IPS-20b (cell line): ENCODE measurements around the gene NEB.

Experiments
- H3K27ac ChIP-seq: one replicate; pipeline ENCODE4 v1.5.1; 2013; ENCODE audit warnings: low read length
- H3K27me3 ChIP-seq: 2 replicates; pipeline ENCODE4 v1.6.1; 2013; ENCODE audit warnings: mild to moderate bottlenecking, low read length, inconsistent platforms; ENCODE audit not compliant: insufficient read depth
- H3K36me3 ChIP-seq: 2 replicates; pipeline ENCODE4 v1.6.1; 2013; ENCODE audit warnings: low read depth, mild to moderate bottlenecking, inconsistent platforms, low read length, moderate library complexity; ENCODE audit not compliant: insufficient read depth
- H3K4me1 ChIP-seq: 2 replicates; pipeline ENCODE4 v1.6.1; 2013; ENCODE audit warnings: mild to moderate bottlenecking, control low read depth, inconsistent platforms, low read length, moderate library complexity; ENCODE audit not compliant: insufficient read depth
- H3K4me3 ChIP-seq: 2 replicates; pipeline ENCODE4 v1.5.1; 2013; ENCODE audit warnings: mild to moderate bottlenecking, low read length, inconsistent platforms
- H3K9ac ChIP-seq: 2 replicates; pipeline ENCODE4 v1.6.1; 2013; ENCODE audit warnings: low read depth, mild to moderate bottlenecking, inconsistent platforms, low read length, moderate library complexity
- H3K9me3 ChIP-seq: 2 replicates; pipeline ENCODE4 v1.6.1; 2013; ENCODE audit warnings: mild to moderate bottlenecking, low read depth, low read length, inconsistent platforms; ENCODE audit not compliant: insufficient read depth

The NEB gene

DNA sequence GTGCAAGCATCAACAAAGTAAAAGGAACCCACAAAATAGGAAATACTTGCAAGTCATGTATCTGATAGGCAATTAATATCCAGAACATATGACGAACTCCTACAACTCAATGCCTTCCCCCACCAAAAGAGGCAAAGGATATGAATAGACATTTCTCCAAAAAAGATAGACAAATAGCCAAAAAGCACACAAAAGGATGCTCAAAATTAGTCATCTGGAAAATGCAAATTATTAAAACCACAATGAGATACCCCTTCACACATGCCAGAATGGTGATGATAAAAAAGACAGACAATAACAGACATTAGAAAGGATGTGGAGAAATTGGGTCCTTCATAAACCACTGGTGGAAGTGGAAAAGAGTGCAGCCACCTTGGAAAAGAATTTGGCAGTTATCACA, 248.2 kb downstream of the NEB start:
- H3K9me3 ChIP-seq = no peaks in the 10 kb centered on the region
- H3K4me3 ChIP-seq = no peak overlapping the region
- no peaks in the 10 kb centered on the region for H3K27me3 ChIP-seq
- no peak overlapping the region for H3K27ac ChIP-seq
- H3K9ac ChIP-seq = no peak overlapping the region
- H3K4me1 ChIP-seq = no peaks in the 10 kb centered on the region
- H3K36me3 ChIP-seq = peaks cover 53% of the 10 kb centered on the region

DNA sequence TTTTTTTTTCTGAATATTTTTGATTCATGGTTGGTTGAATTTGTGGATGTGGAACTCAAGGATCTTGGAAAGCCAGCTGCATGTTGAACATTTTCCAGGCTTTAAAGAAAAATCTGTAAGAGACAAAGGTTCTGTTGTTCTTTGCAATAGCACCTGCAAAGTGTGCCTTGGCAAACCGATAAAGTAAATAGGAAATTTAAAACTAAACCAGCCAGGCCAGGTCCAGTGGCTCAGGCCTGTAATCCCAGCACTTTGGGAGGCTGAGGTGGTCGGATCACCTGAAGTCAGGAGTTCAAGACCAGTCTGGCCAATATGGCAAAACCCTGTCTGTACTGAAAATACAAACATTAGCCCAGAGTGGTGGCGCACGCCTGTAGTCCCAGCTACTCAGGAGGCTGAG, 250.2 kb downstream of the NEB start:
- no peak overlapping the region for H3K4me3 ChIP-seq
- H3K27ac ChIP-seq = no peak overlapping the region
- H3K9ac ChIP-seq = no peak overlapping the region
- H3K36me3 ChIP-seq = peaks cover 70% of the 10 kb centered on the region
- H3K9me3 ChIP-seq = no peaks in the 10 kb centered on the region
- no peaks in the 10 kb centered on the region for H3K4me1 ChIP-seq
- H3K27me3 ChIP-seq = no peaks in the 10 kb centered on the region

GRCh38 chr2:151483546-151483945, 250.7 kb downstream of the NEB start:
- no peaks in the 10 kb centered on the region for H3K27me3 ChIP-seq
- H3K9ac ChIP-seq = no peak overlapping the region
- no peaks in the 10 kb centered on the region for H3K4me1 ChIP-seq
- H3K9me3 ChIP-seq = no peaks in the 10 kb centered on the region
- H3K36me3 ChIP-seq = peaks cover 75% of the 10 kb centered on the region
- H3K27ac ChIP-seq = no peak overlapping the region
- H3K4me3 ChIP-seq = no peak overlapping the region

DNA sequence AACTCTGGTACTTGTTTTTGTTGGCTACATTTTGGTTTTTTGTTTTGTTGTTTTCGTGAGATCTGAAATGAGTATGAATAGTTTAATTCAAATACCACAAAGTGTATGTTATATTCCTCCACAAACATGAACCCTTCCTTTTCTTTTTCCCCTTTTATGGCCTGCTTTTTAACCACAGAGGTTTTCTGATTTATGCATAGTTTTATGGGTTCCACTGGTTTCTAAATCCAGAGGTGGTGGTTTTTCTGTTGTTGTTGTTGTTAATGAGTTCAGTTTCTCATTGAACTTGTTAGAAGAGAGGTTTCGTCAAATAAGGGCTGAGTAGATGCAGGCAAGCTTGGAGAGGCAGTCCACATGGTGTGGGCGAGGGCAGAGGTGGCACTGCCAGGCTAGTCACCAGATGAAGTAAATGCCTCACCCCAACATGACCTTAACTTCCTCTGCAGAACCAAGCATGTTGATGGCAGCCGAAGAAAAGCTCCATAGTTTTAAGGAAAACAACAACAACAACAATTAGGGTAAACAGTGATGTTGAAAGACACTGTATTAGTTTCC, 252.0 kb downstream of the NEB start:
- Histone ChIP-seq H3K4me3 (no peak overlapping the region), H3K27ac (no peak overlapping the region), H3K36me3 (peaks cover 86% of the 10 kb centered on the region), H3K27me3 (no peaks in the 10 kb centered on the region), H3K9me3 (no peaks in the 10 kb centered on the region), H3K9ac (no peak overlapping the region), H3K4me1 (no peaks in the 10 kb centered on the region)

GRCh38 chr2:151481744-151482143, 252.5 kb downstream of the NEB start:
- peaks cover 91% of the 10 kb centered on the region for H3K36me3 ChIP-seq
- H3K4me1 ChIP-seq = no peaks in the 10 kb centered on the region
- no peak overlapping the region for H3K4me3 ChIP-seq
- H3K27ac ChIP-seq = no peak overlapping the region
- no peaks in the 10 kb centered on the region for H3K9me3 ChIP-seq
- no peaks in the 10 kb centered on the region for H3K27me3 ChIP-seq
- no peak overlapping the region for H3K9ac ChIP-seq

DNA sequence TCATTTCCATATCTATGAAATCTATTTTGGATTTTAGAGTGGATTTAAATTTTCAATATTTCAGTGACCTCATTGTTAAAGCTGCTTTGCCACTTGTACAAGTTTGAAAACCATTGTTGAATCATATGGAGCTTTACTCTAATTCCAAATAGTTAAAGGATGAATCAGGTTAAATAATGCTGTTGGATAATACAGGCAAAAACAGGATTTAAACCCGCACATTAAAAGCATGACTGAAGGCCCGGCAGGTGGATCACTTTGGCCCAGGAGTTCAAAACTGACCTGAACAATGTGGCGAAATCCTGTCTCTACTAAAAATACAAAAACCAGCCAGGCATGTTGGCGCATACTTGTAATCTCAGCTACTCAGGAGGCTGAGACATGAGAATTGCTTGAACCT, 256.3 kb downstream of the NEB start:
- Histone ChIP-seq H3K9me3 (no peaks in the 10 kb centered on the region), H3K9ac (no peak overlapping the region), H3K27me3 (no peaks in the 10 kb centered on the region), H3K4me3 (no peak overlapping the region), H3K4me1 (no peaks in the 10 kb centered on the region), H3K27ac (no peak overlapping the region), H3K36me3 (peaks cover 95% of the 10 kb centered on the region)

GRCh38 chr2:151476287-151476686, 258.0 kb downstream of the NEB start:
- Histone ChIP-seq H3K9me3 (no peaks in the 10 kb centered on the region), H3K4me1 (no peaks in the 10 kb centered on the region), H3K9ac (no peak overlapping the region), H3K4me3 (no peak overlapping the region), H3K27me3 (no peaks in the 10 kb centered on the region), H3K27ac (no peak overlapping the region), H3K36me3 (peaks cover 87% of the 10 kb centered on the region)

DNA sequence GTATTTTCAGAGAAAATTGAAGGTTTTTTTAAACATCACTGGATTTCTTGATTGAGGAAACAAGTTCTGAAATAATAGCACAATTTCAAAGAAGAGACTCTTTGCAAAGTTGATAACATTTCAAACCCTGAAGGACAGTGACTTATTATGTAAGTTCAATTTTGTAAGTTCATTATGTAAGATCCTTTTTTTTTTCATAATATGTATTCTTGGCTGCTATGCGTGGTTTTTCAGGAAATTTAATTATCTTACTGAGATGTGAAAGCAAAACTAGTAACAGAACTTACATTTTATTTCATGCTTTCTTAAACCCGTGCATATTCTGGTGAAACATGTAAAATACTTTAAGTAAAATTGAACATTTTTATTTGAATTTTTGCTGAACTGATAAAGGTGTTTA, 259.2 kb downstream of the NEB start:
- H3K9ac ChIP-seq = no peak overlapping the region
- no peak overlapping the region for H3K27ac ChIP-seq
- no peaks in the 10 kb centered on the region for H3K27me3 ChIP-seq
- no peaks in the 10 kb centered on the region for H3K9me3 ChIP-seq
- H3K36me3 ChIP-seq = peaks cover 86% of the 10 kb centered on the region
- H3K4me1 ChIP-seq = no peaks in the 10 kb centered on the region
- no peak overlapping the region for H3K4me3 ChIP-seq

DNA sequence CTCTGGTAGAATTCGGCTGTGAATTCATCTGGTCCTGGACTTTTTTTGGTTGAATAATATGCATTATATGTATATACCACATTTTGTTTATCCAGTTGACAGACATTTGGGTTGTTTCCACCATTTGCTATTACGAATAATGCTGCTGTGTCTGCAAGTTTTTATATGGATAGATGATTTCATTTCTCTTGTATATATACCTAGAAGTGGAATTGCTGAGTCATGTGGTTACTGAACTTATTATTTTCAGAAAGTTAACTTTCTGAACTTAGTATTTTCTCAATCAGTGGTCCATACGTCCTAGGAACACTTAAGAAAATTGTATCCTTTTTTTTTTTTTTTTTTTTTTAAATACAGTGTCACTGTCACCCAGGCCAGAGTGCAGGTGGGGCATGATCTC, 261.3 kb downstream of the NEB start:
- no peaks in the 10 kb centered on the region for H3K9me3 ChIP-seq
- no peaks in the 10 kb centered on the region for H3K27me3 ChIP-seq
- H3K27ac ChIP-seq = no peak overlapping the region
- H3K4me1 ChIP-seq = no peaks in the 10 kb centered on the region
- no peak overlapping the region for H3K9ac ChIP-seq
- H3K4me3 ChIP-seq = no peak overlapping the region
- H3K36me3 ChIP-seq = peaks cover 87% of the 10 kb centered on the region

- Histone ChIP-seq H3K36me3 (peaks cover 89% of the 10 kb centered on the region), H3K4me3 (no peak overlapping the region), H3K27ac (no peak overlapping the region), H3K9me3 (no peaks in the 10 kb centered on the region), H3K4me1 (no peaks in the 10 kb centered on the region), H3K27me3 (no peaks in the 10 kb centered on the region), H3K9ac (no peak overlapping the region)
Observed at GRCh38 chr2:151470556-151470955, 263.7 kb downstream of the NEB start.

GRCh38 chr2:151465771-151466170, 268.5 kb downstream of the NEB start:
- Histone ChIP-seq H3K27me3 (no peaks in the 10 kb centered on the region), H3K36me3 (peaks cover 100% of the 10 kb centered on the region), H3K4me3 (no peak overlapping the region), H3K27ac (no peak overlapping the region), H3K9ac (no peak overlapping the region), H3K9me3 (no peaks in the 10 kb centered on the region), H3K4me1 (peaks cover 6% of the 10 kb centered on the region; the same call in 1 of the 2 replicates)

GRCh38 chr2:151459358-151459757, 274.9 kb downstream of the NEB start:
- Histone ChIP-seq H3K9ac (no peak overlapping the region), H3K4me3 (no peak overlapping the region), H3K9me3 (no peaks in the 10 kb centered on the region), H3K36me3 (peaks cover 100% of the 10 kb centered on the region), H3K27me3 (no peaks in the 10 kb centered on the region), H3K27ac (no peak overlapping the region), H3K4me1 (peaks cover 6% of the 10 kb centered on the region; the same call in 1 of the 2 replicates)
